Measurements from ENCODE around the gene GSK3B. TPM values are rescaled to one million over a fixed set of nuclear protein-coding genes. Genes with fewer than 3 reads are reported as not detected.

GSK3B gene
- total and polyA plus RNA-seq, 10 of the 15 experiments (the other 5 are each of a cell fraction or from before 2014, with no cell fraction given) = 8.5 to 49.8 (median 25.5) TPM

- TF ChIP-seq ZNF207 (IDR thresholded peaks at IDR 0.05; ENCODE audit: borderline replicate concordance) = no peak
Observed at GRCh38 chr3:119835556-119835955, 258.7 kb downstream of the GSK3B start (continued).

GRCh38 chr3:119834754-119835370 lies 259.4 kb downstream of the GSK3B start:
- Histone ChIP-seq H3K9me3 (replicated peaks; ENCODE audit: control insufficient read depth, insufficient read depth, low read length) (no peaks in the 10 kb centered on the region), H3K9ac (ENCODE audit: control insufficient read depth, insufficient read depth, low read length) (no peak overlapping the region), H3K4me2 (ENCODE audit: control insufficient read depth, insufficient read depth) (no peak overlapping the region), H3K27me3 (replicated peaks in 1 of 2; ENCODE audit: control insufficient read depth in 2 of 2, insufficient read depth in 2 of 2, low read length in 1 of 2) (no peaks in the 10 kb centered on the region), H3K79me2 (ENCODE audit: control insufficient read depth, insufficient read depth, low read length) (no peaks in the 10 kb centered on the region), H4K20me1 (ENCODE audit: control insufficient read depth, insufficient read depth) (no peaks in the 10 kb centered on the region), H3K36me3 (ENCODE audit: control insufficient read depth in 2 of 2, insufficient read depth in 2 of 2, low read length in 1 of 2) (0 out of 4 replicates have a peak, but pooled peaks cover 0 to 3% of the 10 kb centered on the region in 2 experiments), H3K4me1 (ENCODE audit: control insufficient read depth, insufficient read depth, low read length) (no peaks in the 10 kb centered on the region), H3K4me3 (no peak overlapping the region), H3K27ac (ENCODE audit: control insufficient read depth, insufficient read depth) (no peak overlapping the region), H2AFZ (ENCODE audit: control insufficient read depth, low read depth, low read length) (no peak overlapping the region)
- FAIRE-seq (no peak), ATAC-seq (peak; percentile 46), DNase-seq (ENCODE audit: low read depth, low spot score) (no peak)
- intact Hi-C loops (cut with micrococcal nuclease; ENCODE audit: unreplicated experiment) (loop anchor here (2.0 kb wide), 1 partner anchor 24 kb away; no protein-coding TSS in a partner anchor), in situ Hi-C loops (cut with MboI) (no loop called here)
- RAD21 ChIA-PET (ENCODE audit: unreplicated experiment) = no interaction called here
- SMC1A ChIA-PET (ENCODE audit: uncharacterized antibody, unreplicated experiment) = no interaction called here
- BruUV-seq (replicated peaks) = no TSS peak
- CTCF ChIA-PET = interaction anchor here (0.8 kb wide), 1 partner anchor 380 kb away, joined by 4 read pairs; no protein-coding TSS in a partner anchor
- TF ChIP-seq MLLT1 (IDR thresholded peaks at IDR 0.05) = 0 out of 2 replicates have a peak, but pooled peaks have one; percentile 34
- TF ChIP-seq YY1 (IDR thresholded peaks at IDR 0.05; ENCODE audit: low read depth, low read length) = peak; percentile 22; the same call in 1 of the 2 replicates
- no peak for TF ChIP-seq CUX1 (IDR thresholded peaks at IDR 0.05; ENCODE audit: insufficient replicate concordance, low read depth, low read length)
- POLR2A ChIA-PET = no interaction called here
- 98% methylated on average over 2 of the region's 2 CpGs for WGBS (ENCODE audit: insufficient coverage, insufficient replicate concordance, low lambda C conversion rate, missing lambda C conversion rate)
